HCT116 (cell line): ENCODE measurements around the gene VTI1A.

Experiments
- CEBPB ChIP-seq: IDR thresholded peaks from 2 replicates; pipeline ENCODE4 v1.6.1; 2012; ENCODE audit warnings: low read depth
- CTCF ChIP-seq, 3 experiments: fragments of 200-600 bp in 1 of 3; sonication (generic) in 1 of 3; IDR thresholded peaks in 2 of 3; conservative IDR thresholded peaks in 1 of 3; 2 replicates each; pipeline ENCODE4 v1.5.1; 2012 to 2017; ENCODE audit warnings: low read depth in 2 of 3, low read length in 2 of 3, antibody characterized with exemption in 1 of 3, borderline replicate concordance in 1 of 3, control low read depth in 1 of 3, mild to moderate bottlenecking in 1 of 3, mixed read lengths in 1 of 3, mixed run types in 1 of 3, moderate library complexity in 1 of 3; ENCODE audit not compliant: insufficient read depth in 1 of 3
- ELF1 ChIP-seq: IDR thresholded peaks from 2 replicates; pipeline ENCODE4 v1.6.1; 2012; ENCODE audit warnings: low read depth, borderline replicate concordance
- EZH2 ChIP-seq: fragments of 200-600 bp; sonication (generic); IDR thresholded peaks from 2 replicates; pipeline ENCODE4 v1.6.1; 2017; ENCODE audit warnings: antibody characterized with exemption, mixed run types
- EZH2phosphoT487 ChIP-seq: fragments of 200-600 bp; IDR thresholded peaks from 2 replicates; pipeline ENCODE4 v1.6.1; 2018; ENCODE audit warnings: antibody characterized with exemption, borderline replicate concordance
- MAX ChIP-seq: IDR thresholded peaks from 2 replicates; pipeline ENCODE4 v1.6.1; 2012
- POLR2A ChIP-seq: IDR thresholded peaks from 2 replicates; pipeline ENCODE4 v1.7.0; 2011; ENCODE audit warnings: borderline replicate concordance; ENCODE audit not compliant: insufficient read depth, insufficient read length; ENCODE audit errors: extremely low read depth
- SP1 ChIP-seq: IDR thresholded peaks from 2 replicates; pipeline ENCODE4 v1.6.1; 2012; ENCODE audit warnings: low read depth
- SRF ChIP-seq: IDR thresholded peaks from 2 replicates; pipeline ENCODE4 v1.6.1; 2012; ENCODE audit warnings: low read depth
- YY1 ChIP-seq: IDR thresholded peaks from 2 replicates; pipeline ENCODE4 v1.6.1; 2011; ENCODE audit warnings: low read length, low read depth, moderate library complexity, mild to moderate bottlenecking; ENCODE audit not compliant: insufficient replicate concordance; ENCODE audit errors: extremely low read depth
- ZBTB33 ChIP-seq: IDR thresholded peaks from 2 replicates; pipeline ENCODE4 v1.6.1; 2011; ENCODE audit warnings: mild to moderate bottlenecking, low read length, moderate library complexity; ENCODE audit not compliant: insufficient replicate concordance; ENCODE audit errors: extremely low read depth
- TF ChIP-seq, protein P1 (sequence below): IDR thresholded peaks from 2 replicates; pipeline ENCODE4 v1.6.1; 2012; ENCODE audit warnings: low read depth

DNA sequence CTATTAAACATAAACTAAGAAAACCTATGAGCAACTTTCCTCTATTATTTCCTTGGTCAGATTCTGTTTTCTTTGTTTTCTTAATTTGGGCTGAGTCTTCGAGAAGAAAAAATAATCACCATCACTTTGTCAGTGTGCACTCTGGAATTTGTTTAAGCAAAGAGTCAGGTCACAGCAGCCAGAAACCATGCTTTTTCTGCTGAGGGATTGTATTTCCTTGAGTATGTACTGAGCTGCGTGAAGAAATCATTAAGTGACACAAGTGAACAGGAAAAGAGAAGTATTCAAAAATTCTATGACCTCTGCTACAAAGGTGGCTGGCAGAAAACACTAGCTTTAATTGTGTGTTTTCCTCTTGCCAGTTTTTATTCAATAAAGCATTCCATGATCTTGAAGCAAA is 249.6 kb downstream of the VTI1A start:
- TF ChIP-seq EZH2 (no peak), CTCF (IDR thresholded peaks at IDR 0.05 in 2 of 3, conservative IDR thresholded peaks at IDR 0.05 in 1 of 3; ENCODE audit: borderline replicate concordance in 1 of 3, insufficient read depth in 1 of 3, low read depth in 2 of 3, low read length in 2 of 3) (no peak), ZBTB33 (no peak), POLR2A (no peak), ELF1 (no peak), SP1 (no peak), CEBPB (no peak), MAX (no peak), YY1 (no peak), SRF (no peak), EZH2phosphoT487 (no peak)
- TF ChIP-seq, protein P1, sequence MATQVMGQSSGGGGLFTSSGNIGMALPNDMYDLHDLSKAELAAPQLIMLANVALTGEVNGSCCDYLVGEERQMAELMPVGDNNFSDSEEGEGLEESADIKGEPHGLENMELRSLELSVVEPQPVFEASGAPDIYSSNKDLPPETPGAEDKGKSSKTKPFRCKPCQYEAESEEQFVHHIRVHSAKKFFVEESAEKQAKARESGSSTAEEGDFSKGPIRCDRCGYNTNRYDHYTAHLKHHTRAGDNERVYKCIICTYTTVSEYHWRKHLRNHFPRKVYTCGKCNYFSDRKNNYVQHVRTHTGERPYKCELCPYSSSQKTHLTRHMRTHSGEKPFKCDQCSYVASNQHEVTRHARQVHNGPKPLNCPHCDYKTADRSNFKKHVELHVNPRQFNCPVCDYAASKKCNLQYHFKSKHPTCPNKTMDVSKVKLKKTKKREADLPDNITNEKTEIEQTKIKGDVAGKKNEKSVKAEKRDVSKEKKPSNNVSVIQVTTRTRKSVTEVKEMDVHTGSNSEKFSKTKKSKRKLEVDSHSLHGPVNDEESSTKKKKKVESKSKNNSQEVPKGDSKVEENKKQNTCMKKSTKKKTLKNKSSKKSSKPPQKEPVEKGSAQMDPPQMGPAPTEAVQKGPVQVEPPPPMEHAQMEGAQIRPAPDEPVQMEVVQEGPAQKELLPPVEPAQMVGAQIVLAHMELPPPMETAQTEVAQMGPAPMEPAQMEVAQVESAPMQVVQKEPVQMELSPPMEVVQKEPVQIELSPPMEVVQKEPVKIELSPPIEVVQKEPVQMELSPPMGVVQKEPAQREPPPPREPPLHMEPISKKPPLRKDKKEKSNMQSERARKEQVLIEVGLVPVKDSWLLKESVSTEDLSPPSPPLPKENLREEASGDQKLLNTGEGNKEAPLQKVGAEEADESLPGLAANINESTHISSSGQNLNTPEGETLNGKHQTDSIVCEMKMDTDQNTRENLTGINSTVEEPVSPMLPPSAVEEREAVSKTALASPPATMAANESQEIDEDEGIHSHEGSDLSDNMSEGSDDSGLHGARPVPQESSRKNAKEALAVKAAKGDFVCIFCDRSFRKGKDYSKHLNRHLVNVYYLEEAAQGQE, result no peak
